Transverse colon (tissue), 4 donors: ENCODE measurements around the gene MT1B.

Source experiments
- EP300 ChIP-seq: sonication (generic); formaldehyde crosslinking; IDR thresholded peaks from one replicate; pipeline ENCODE4 v1.6.1; 2017; ENCODE audit warnings: antibody characterized with exemption, low read depth
- POLR2A ChIP-seq: fragments of 450-650 bp; IDR thresholded peaks from one replicate; pipeline ENCODE4 v1.6.1; 2016; ENCODE audit warnings: antibody characterized with exemption, mild to moderate bottlenecking, moderate library complexity
- POLR2AphosphoS5 ChIP-seq, 3 donors: sonication (generic); formaldehyde crosslinking; IDR thresholded peaks; one replicate each; pipeline ENCODE4 v1.6.1; 2016; ENCODE audit warnings: antibody characterized with exemption in 3 of 3
- TF ChIP-seq, protein P1 (sequence below), 5 experiments: fragments of 200-600 bp in 3 of 5; fragments of 450-650 bp in 2 of 5; sonication (generic) in 3 of 5; IDR thresholded peaks; 1 replicate in 2 of 5; 2 replicates in 3 of 5; pipeline ENCODE4 v1.5.1; 2016 to 2017; ENCODE audit warnings: antibody characterized with exemption in 5 of 5, inconsistent platforms in 3 of 5, mild to moderate bottlenecking in 2 of 5, moderate library complexity in 1 of 5

- TF ChIP-seq, protein P1, sequence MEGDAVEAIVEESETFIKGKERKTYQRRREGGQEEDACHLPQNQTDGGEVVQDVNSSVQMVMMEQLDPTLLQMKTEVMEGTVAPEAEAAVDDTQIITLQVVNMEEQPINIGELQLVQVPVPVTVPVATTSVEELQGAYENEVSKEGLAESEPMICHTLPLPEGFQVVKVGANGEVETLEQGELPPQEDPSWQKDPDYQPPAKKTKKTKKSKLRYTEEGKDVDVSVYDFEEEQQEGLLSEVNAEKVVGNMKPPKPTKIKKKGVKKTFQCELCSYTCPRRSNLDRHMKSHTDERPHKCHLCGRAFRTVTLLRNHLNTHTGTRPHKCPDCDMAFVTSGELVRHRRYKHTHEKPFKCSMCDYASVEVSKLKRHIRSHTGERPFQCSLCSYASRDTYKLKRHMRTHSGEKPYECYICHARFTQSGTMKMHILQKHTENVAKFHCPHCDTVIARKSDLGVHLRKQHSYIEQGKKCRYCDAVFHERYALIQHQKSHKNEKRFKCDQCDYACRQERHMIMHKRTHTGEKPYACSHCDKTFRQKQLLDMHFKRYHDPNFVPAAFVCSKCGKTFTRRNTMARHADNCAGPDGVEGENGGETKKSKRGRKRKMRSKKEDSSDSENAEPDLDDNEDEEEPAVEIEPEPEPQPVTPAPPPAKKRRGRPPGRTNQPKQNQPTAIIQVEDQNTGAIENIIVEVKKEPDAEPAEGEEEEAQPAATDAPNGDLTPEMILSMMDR (IDR thresholded peaks at IDR 0.05) = no peak
- TF ChIP-seq EP300 = no peak
- no peak for TF ChIP-seq POLR2AphosphoS5 (IDR thresholded peaks at IDR 0.05)
- no peak for TF ChIP-seq POLR2A
Measured at GRCh38 chr16:56633535-56633934, 18.2 kb upstream of the MT1B start.
